ENCODE data around the gene FAXDC2. TPM values are rescaled to one million over a fixed set of nuclear protein-coding genes. Genes with fewer than 3 reads are reported as not detected.

The FAXDC2 gene
- total and polyA plus RNA-seq, 2 of the 8 experiments (the other 6 are each of a cell fraction or from before 2014, with no cell fraction given), result 3.7 to 5.9 TPM

GRCh38 chr5:154797762-154798161, 52.6 kb downstream of the FAXDC2 start (continued):
- TF ChIP-seq, protein P1, sequence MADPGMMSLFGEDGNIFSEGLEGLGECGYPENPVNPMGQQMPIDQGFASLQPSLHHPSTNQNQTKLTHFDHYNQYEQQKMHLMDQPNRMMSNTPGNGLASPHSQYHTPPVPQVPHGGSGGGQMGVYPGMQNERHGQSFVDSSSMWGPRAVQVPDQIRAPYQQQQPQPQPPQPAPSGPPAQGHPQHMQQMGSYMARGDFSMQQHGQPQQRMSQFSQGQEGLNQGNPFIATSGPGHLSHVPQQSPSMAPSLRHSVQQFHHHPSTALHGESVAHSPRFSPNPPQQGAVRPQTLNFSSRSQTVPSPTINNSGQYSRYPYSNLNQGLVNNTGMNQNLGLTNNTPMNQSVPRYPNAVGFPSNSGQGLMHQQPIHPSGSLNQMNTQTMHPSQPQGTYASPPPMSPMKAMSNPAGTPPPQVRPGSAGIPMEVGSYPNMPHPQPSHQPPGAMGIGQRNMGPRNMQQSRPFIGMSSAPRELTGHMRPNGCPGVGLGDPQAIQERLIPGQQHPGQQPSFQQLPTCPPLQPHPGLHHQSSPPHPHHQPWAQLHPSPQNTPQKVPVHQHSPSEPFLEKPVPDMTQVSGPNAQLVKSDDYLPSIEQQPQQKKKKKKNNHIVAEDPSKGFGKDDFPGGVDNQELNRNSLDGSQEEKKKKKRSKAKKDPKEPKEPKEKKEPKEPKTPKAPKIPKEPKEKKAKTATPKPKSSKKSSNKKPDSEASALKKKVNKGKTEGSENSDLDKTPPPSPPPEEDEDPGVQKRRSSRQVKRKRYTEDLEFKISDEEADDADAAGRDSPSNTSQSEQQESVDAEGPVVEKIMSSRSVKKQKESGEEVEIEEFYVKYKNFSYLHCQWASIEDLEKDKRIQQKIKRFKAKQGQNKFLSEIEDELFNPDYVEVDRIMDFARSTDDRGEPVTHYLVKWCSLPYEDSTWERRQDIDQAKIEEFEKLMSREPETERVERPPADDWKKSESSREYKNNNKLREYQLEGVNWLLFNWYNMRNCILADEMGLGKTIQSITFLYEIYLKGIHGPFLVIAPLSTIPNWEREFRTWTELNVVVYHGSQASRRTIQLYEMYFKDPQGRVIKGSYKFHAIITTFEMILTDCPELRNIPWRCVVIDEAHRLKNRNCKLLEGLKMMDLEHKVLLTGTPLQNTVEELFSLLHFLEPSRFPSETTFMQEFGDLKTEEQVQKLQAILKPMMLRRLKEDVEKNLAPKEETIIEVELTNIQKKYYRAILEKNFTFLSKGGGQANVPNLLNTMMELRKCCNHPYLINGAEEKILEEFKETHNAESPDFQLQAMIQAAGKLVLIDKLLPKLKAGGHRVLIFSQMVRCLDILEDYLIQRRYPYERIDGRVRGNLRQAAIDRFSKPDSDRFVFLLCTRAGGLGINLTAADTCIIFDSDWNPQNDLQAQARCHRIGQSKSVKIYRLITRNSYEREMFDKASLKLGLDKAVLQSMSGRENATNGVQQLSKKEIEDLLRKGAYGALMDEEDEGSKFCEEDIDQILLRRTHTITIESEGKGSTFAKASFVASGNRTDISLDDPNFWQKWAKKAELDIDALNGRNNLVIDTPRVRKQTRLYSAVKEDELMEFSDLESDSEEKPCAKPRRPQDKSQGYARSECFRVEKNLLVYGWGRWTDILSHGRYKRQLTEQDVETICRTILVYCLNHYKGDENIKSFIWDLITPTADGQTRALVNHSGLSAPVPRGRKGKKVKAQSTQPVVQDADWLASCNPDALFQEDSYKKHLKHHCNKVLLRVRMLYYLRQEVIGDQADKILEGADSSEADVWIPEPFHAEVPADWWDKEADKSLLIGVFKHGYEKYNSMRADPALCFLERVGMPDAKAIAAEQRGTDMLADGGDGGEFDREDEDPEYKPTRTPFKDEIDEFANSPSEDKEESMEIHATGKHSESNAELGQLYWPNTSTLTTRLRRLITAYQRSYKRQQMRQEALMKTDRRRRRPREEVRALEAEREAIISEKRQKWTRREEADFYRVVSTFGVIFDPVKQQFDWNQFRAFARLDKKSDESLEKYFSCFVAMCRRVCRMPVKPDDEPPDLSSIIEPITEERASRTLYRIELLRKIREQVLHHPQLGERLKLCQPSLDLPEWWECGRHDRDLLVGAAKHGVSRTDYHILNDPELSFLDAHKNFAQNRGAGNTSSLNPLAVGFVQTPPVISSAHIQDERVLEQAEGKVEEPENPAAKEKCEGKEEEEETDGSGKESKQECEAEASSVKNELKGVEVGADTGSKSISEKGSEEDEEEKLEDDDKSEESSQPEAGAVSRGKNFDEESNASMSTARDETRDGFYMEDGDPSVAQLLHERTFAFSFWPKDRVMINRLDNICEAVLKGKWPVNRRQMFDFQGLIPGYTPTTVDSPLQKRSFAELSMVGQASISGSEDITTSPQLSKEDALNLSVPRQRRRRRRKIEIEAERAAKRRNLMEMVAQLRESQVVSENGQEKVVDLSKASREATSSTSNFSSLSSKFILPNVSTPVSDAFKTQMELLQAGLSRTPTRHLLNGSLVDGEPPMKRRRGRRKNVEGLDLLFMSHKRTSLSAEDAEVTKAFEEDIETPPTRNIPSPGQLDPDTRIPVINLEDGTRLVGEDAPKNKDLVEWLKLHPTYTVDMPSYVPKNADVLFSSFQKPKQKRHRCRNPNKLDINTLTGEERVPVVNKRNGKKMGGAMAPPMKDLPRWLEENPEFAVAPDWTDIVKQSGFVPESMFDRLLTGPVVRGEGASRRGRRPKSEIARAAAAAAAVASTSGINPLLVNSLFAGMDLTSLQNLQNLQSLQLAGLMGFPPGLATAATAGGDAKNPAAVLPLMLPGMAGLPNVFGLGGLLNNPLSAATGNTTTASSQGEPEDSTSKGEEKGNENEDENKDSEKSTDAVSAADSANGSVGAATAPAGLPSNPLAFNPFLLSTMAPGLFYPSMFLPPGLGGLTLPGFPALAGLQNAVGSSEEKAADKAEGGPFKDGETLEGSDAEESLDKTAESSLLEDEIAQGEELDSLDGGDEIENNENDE (IDR thresholded peaks at IDR 0.05; ENCODE audit: insufficient replicate concordance, low read length), result no peak
- TF ChIP-seq TEAD4 (IDR thresholded peaks at IDR 0.05; ENCODE audit: low read depth, low read length) (no peak), CBX5 (IDR thresholded peaks at IDR 0.05; ENCODE audit: low read depth, low read length) (no peak), RAD21 (IDR thresholded peaks at IDR 0.05 in 1 of 2, conservative IDR thresholded peaks at IDR 0.05 in 1 of 2; ENCODE audit: low read depth in 2 of 2, low read length in 2 of 2) (no peak), RFX5 (IDR thresholded peaks at IDR 0.05; ENCODE audit: borderline replicate concordance, low read depth, low read length) (no peak), KDM1A (IDR thresholded peaks at IDR 0.05; ENCODE audit: borderline replicate concordance, low read length) (no peak), TCF12 (IDR thresholded peaks at IDR 0.05; ENCODE audit: low read depth, low read length) (no peak), BRCA1 (IDR thresholded peaks at IDR 0.05; ENCODE audit: low read depth, low read length) (no peak), KDM5A (IDR thresholded peaks at IDR 0.05; ENCODE audit: low read length) (no peak), JUND (IDR thresholded peaks at IDR 0.05; ENCODE audit: low read length) (no peak), GABPA (IDR thresholded peaks at IDR 0.05; ENCODE audit: borderline replicate concordance, insufficient read depth, low read length) (no peak), EZH2 (IDR thresholded peaks at IDR 0.05; ENCODE audit: low read depth, low read length, severe bottlenecking) (no peak)
